HCT116 (cell line): ENCODE results near the gene PCCA. TPM values are rescaled to one million over a fixed set of nuclear protein-coding genes. Genes with fewer than 3 reads are reported as not detected.

ENCODE experiments used
- ATAC-seq: fragments of 200-7000 bp; cut with Tn5 transposase; 2 replicates; pipeline ENCODE4 v1.9.1; 2020; ENCODE audit warnings: mild to moderate bottlenecking, moderate library complexity
- BruUV-seq: library from RNA; stranded (reverse); fragments of 400-500 nt; replicated peaks from 2 replicates; lab custom pipeline; 2021; lab: Mats Ljungman, UMichigan
- CTCF ChIA-PET: fragments of 300-600 bp; sonication (Branson Sonifier 250); formaldehyde crosslinking; loops from one replicate; lab custom pipeline; 2021; ENCODE audit warnings: antibody characterized with exemption; lab: Charles Lee
- POLR2A ChIA-PET: fragments of 300-600, 350-600 bp; sonication (Branson Sonifier 250); formaldehyde crosslinking; loops from one replicate; lab custom pipeline; 2021; ENCODE audit warnings: antibody characterized with exemption; lab: Charles Lee
- RAD21 ChIA-PET, 2 experiments: fragments of 300-600 bp; sonication (Branson Sonifier 250); formaldehyde crosslinking; loops; one replicate each; lab custom pipeline; 2023; ENCODE audit warnings: low total read pairs in 2 of 2; ENCODE audit not compliant: uncharacterized antibody in 2 of 2, unreplicated experiment in 2 of 2, low non-redundant PET in 1 of 2; lab: Charles Lee
- DNase-seq: peaks from one replicate; pipeline ENCODE4 v3.0.0-alpha.2; 2010; ENCODE audit warnings: low read depth, low spot score
- H2AFZ ChIP-seq: fragments of 200-600 bp; shearing (Covaris generic), sonication (generic); 2 replicates; pipeline ENCODE4 v1.6.1; 2017; ENCODE audit warnings: low read depth, mixed run types, mixed read lengths, antibody characterized with exemption, low read length; ENCODE audit not compliant: poor library complexity, severe bottlenecking
- H3K27ac ChIP-seq: 2 replicates; pipeline ENCODE4 v1.5.1; 2012; ENCODE audit warnings: low read depth, low read length
- H3K27me3 ChIP-seq: fragments of 200-600 bp; sonication (generic); 2 replicates; pipeline ENCODE4 v1.6.1; 2016; ENCODE audit warnings: mixed run types, low read length, mixed read lengths; ENCODE audit not compliant: insufficient read depth
- H3K36me3 ChIP-seq, 2 experiments: fragments of 200-500 bp in 1 of 2; fragments of 200-600 bp in 1 of 2; sonication (Bioruptor generic) in 1 of 2; sonication (generic) in 1 of 2; 2 replicates each; pipeline versions ENCODE4 v1.5.1 to v1.6.1; 2014 to 2016; ENCODE audit warnings: low read length in 2 of 2, inconsistent platforms in 1 of 2, mixed read lengths in 1 of 2, mixed run types in 1 of 2; ENCODE audit not compliant: insufficient read depth in 2 of 2, control insufficient read depth in 1 of 2
- H3K4me1 ChIP-seq, 2 experiments: fragments of 200-600 bp in 1 of 2; sonication (generic) in 1 of 2; 2 replicates each; pipeline versions ENCODE4 v1.5.1 to v1.6.1; 2012 to 2017; ENCODE audit warnings: low read length in 2 of 2, inconsistent platforms in 1 of 2, mild to moderate bottlenecking in 1 of 2, mixed read lengths in 1 of 2, mixed run types in 1 of 2, moderate library complexity in 1 of 2; ENCODE audit not compliant: insufficient read depth in 2 of 2, control insufficient read depth in 1 of 2
- H3K4me2 ChIP-seq: fragments of 200-600 bp; sonication (generic); 2 replicates; pipeline ENCODE4 v1.6.1; 2017; ENCODE audit warnings: mixed run types, low read length, mixed read lengths
- H3K4me3 ChIP-seq, 2 experiments: fragments of 200-600 bp in 1 of 2; sonication (generic) in 1 of 2; replicated peaks in 1 of 2; 2 replicates each; pipeline ENCODE4 v1.5.1; 2011 to 2016; ENCODE audit warnings: low read length in 2 of 2, control low read depth in 1 of 2, low read depth in 1 of 2, mild to moderate bottlenecking in 1 of 2, mixed read lengths in 1 of 2, mixed run types in 1 of 2
- H3K79me2 ChIP-seq: fragments of 200-600 bp; sonication (generic); 2 replicates; pipeline ENCODE4 v1.6.1; 2017; ENCODE audit warnings: mild to moderate bottlenecking, mixed run types, low read length, moderate library complexity, mixed read lengths; ENCODE audit not compliant: insufficient read depth
- H3K9ac ChIP-seq: fragments of 200-600 bp; sonication (generic); 2 replicates; pipeline ENCODE4 v1.6.1; 2016; ENCODE audit warnings: low read length, mixed read lengths
- H3K9me2 ChIP-seq: fragments of 200-600 bp; sonication (generic), shearing (Covaris generic); 2 replicates; pipeline ENCODE4 v1.6.1; 2017; ENCODE audit warnings: mixed run types, mild to moderate bottlenecking, moderate library complexity; ENCODE audit not compliant: insufficient read depth
- H3K9me3 ChIP-seq, 2 experiments: fragments of 200-500 bp in 1 of 2; fragments of 200-600 bp in 1 of 2; sonication (Bioruptor generic) in 1 of 2; sonication (generic) in 1 of 2; 2 replicates each; pipeline ENCODE4 v1.6.1; 2014 to 2017; ENCODE audit warnings: low read length in 2 of 2, mixed read lengths in 2 of 2, inconsistent platforms in 1 of 2, low read depth in 1 of 2, mild to moderate bottlenecking in 1 of 2, mixed run types in 1 of 2, moderate library complexity in 1 of 2; ENCODE audit not compliant: control insufficient read depth in 1 of 2, insufficient read depth in 1 of 2
- H4K20me1 ChIP-seq: fragments of 200-600 bp; sonication (generic), shearing (Covaris generic); 2 replicates; pipeline ENCODE4 v1.6.1; 2017; ENCODE audit warnings: mixed run types, mild to moderate bottlenecking, moderate library complexity; ENCODE audit not compliant: insufficient read depth
- ATF3 ChIP-seq: IDR thresholded peaks from 2 replicates; pipeline ENCODE4 v1.6.1; 2012
- CBX3 ChIP-seq: IDR thresholded peaks from 2 replicates; pipeline ENCODE4 v1.6.1; 2012; ENCODE audit warnings: low read depth
- POLR2A ChIP-seq: IDR thresholded peaks from 2 replicates; pipeline ENCODE4 v1.7.0; 2011; ENCODE audit warnings: borderline replicate concordance; ENCODE audit not compliant: insufficient read depth, insufficient read length; ENCODE audit errors: extremely low read depth
- REST ChIP-seq: IDR thresholded peaks from 2 replicates; pipeline ENCODE4 v1.6.1; 2012; ENCODE audit warnings: low read depth
- SIN3A ChIP-seq: IDR thresholded peaks from 2 replicates; pipeline ENCODE4 v1.6.1; 2012; ENCODE audit warnings: low read depth
- ZBTB33 ChIP-seq: IDR thresholded peaks from 2 replicates; pipeline ENCODE4 v1.6.1; 2011; ENCODE audit warnings: mild to moderate bottlenecking, low read length, moderate library complexity; ENCODE audit not compliant: insufficient replicate concordance; ENCODE audit errors: extremely low read depth
- intact Hi-C: fragments of 100-400 bp; cut with micrococcal nuclease; formaldehyde crosslinking; loops from 2 replicates; pipeline ENCODE4 v1.10.0; 2022
- total RNA-seq: library from RNA; stranded (reverse); gene quantifications from one replicate; pipeline ENCODE4 v1.2.1, GENCODE V29; 2021; ENCODE audit not compliant: unreplicated experiment

PCCA gene
- total RNA-seq, 1 experiment from 2014 or later: 23.0 TPM

- Histone ChIP-seq H3K9ac (no peak overlapping the region), H4K20me1 (no peaks in the 10 kb centered on the region), H3K27ac (no peak overlapping the region), H3K4me1 (no peaks in the 10 kb centered on the region), H3K27me3 (no peaks in the 10 kb centered on the region), H3K36me3 (no peaks in the 10 kb centered on the region), H3K4me2 (no peak overlapping the region), H2AFZ (no peak overlapping the region), H3K9me2 (no peaks in the 10 kb centered on the region), H3K9me3 (no peaks in the 10 kb centered on the region), H3K79me2 (no peaks in the 10 kb centered on the region), H3K4me3 (no peak overlapping the region)
- no TSS peak for BruUV-seq
- DNase-seq: no peak
- intact Hi-C loops: no loop called here
- ChIA-PET CTCF (no interaction called here), POLR2A (no interaction called here), RAD21 (no interaction called here)
- no peak for ATAC-seq
- no peak for TF ChIP-seq ATF3
- TF ChIP-seq CBX3: no peak
- no peak for TF ChIP-seq REST
- TF ChIP-seq SIN3A: no peak
- no peak for TF ChIP-seq ZBTB33
- TF ChIP-seq POLR2A: no peak
Observed at GRCh38 chr13:100560498-100561157, 471.7 kb downstream of the PCCA start.
